Left colon (tissue), 2 donors: ENCODE data around the gene GPC5. TPM values are rescaled to one million over a fixed set of nuclear protein-coding genes. Genes with fewer than 3 reads are reported as not detected.

Experiments used
- ATAC-seq: fragments of 200-7000 bp; cut with Tn5 transposase; one replicate; pipeline ENCODE4 v1.9.1; 2020; ENCODE audit warnings: mild to moderate bottlenecking, moderate library complexity
- DNase-seq, 2 donors: peaks; one replicate each; pipeline ENCODE4 v3.0.0-alpha.2; 2020
- intact Hi-C, 2 donors: fragments of 100-400 bp; cut with DNase I in 1 of 2; cut with micrococcal nuclease in 1 of 2; formaldehyde crosslinking; loops; one replicate each; pipeline versions ENCODE4 v1.11.2 to v1.14.0; 2022; cut with DNase I, micrococcal nuclease
- microRNA-seq, 2 donors: library from miRNA; unstranded; fragments of <30 nt; microRNA quantifications; one replicate each; pipeline versions ENCODE4 v1.1.0 to v1.2.0, GENCODE V29; 2020
- total RNA-seq, 2 donors: library from RNA; stranded (reverse); fragmentation: NEBNext Ultra II Directional; extraction: Animal tissue kit (Norgen Biotek cat#: 25700); gene quantifications; one replicate each; pipeline ENCODE4 v1.2.1, GENCODE V29; 2021
- donor health status: DM: no; HTN: no; CAD: no.
- donor health status: DM: yes; HTN: yes; CAD: no.

Gene GPC5
- total RNA-seq, 2 donors from 2014 or later: 0.22 to 0.24 TPM

- DNase-seq (no peak), ATAC-seq (no peak)
- intact Hi-C loops: no loop called here
Observed at GRCh38 chr13:92901739-92902138, 1503.3 kb downstream of the GPC5 start.

GRCh38 chr13:92912629-92913028, 1514.2 kb downstream of the GPC5 start:
- no peak for ATAC-seq
- DNase-seq: no peak
- intact Hi-C loops: no loop called here

DNA sequence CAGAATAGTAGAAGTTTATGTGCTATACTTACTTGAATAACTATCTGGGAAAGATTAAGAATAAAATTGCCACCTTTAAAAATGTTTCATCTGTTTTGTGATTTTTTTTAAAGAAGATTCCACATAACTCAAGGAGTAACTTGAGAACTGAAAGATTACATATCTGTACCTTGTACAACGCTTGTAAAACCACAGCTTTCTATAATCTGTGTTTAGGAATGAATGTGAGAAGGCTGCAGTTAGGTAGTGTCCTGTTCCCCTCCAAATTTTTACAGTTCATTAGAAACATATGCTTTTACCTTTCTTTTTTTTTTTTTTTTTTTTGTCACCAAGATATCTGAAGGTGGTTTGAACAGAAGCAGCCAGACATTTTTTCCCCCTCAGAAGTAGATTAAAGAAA, 1515.4 kb downstream of the GPC5 start:
- intact Hi-C loops: no loop called here
- no peak for DNase-seq
- ATAC-seq: no peak

Small RNA genes within 50 kb of the gene (microRNA-seq; reads per million reads assigned to microRNA genes)
- gene MIR548AS: 0 reads per million in 2 donors

Other genes with a start within 250 kb of the GPC5 start
- 1 to 10 TPM; 1.4 to 3.3 TPM for gene MIR17HG, start 50.9 kb upstream of the GPC5 start, total RNA-seq